ENCODE measurements around the gene FLNA. TPM values are rescaled to one million over a fixed set of nuclear protein-coding genes. Genes with fewer than 3 reads are reported as not detected.

The FLNA gene
- total RNA-seq, 2 donors from 2014 or later, result 230 to 308 TPM

DNA sequence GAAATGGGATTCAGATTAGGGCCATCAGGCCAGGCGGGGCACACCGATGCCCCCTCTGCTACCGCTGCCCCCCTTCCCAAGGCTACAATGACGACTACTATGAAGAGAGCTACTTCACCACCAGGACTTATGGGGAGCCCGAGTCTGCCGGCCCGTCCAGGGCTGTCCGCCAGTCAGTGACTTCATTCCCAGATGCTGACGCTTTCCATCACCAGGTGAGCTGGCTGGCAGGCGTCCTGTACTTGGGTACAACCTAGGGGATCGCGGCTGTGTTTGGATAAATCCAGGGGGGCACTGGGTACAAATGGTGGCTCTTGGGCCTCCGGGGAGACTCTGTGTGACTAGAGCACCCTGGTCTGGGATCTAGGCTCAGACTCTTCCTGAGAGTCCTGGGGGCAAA, 5.7 kb upstream of the FLNA start:
- peaks cover 25% of the 10 kb centered on the region for H3K4me1 ChIP-seq
- TF ChIP-seq POLR2A (IDR thresholded peaks at IDR 0.05), result no peak
- TF ChIP-seq, protein P1, sequence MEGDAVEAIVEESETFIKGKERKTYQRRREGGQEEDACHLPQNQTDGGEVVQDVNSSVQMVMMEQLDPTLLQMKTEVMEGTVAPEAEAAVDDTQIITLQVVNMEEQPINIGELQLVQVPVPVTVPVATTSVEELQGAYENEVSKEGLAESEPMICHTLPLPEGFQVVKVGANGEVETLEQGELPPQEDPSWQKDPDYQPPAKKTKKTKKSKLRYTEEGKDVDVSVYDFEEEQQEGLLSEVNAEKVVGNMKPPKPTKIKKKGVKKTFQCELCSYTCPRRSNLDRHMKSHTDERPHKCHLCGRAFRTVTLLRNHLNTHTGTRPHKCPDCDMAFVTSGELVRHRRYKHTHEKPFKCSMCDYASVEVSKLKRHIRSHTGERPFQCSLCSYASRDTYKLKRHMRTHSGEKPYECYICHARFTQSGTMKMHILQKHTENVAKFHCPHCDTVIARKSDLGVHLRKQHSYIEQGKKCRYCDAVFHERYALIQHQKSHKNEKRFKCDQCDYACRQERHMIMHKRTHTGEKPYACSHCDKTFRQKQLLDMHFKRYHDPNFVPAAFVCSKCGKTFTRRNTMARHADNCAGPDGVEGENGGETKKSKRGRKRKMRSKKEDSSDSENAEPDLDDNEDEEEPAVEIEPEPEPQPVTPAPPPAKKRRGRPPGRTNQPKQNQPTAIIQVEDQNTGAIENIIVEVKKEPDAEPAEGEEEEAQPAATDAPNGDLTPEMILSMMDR (IDR thresholded peaks at IDR 0.05), result no peak
- WGBS, 2 donors, result 15% methylated on average over 12 of the region's 13 CpGs; no CpG with 5 or more reads in 1 of the 2 donors
- no peak overlapping the region for H3K4me3 ChIP-seq
- H3K27ac ChIP-seq, result peak overlapping the region in 3 of 4 donors; percentile 93 to 96 (median 96)
- no peaks in the 10 kb centered on the region for H3K27me3 ChIP-seq
- intact Hi-C loops (cut with DNase I), result loop anchor here (5.0 kb wide), 1 partner anchor 48 kb away; no protein-coding TSS in a partner anchor
- ATAC-seq, result no peak
- peak; percentile 50 to 64 (median 57) for DNase-seq
- no peaks in the 10 kb centered on the region for H3K9me3 ChIP-seq
- H3K36me3 ChIP-seq (replicated peaks in 1 of 2; ENCODE audit: insufficient read depth in 1 of 2, low read depth in 2 of 2), result no peaks in the 10 kb centered on the region

DNA sequence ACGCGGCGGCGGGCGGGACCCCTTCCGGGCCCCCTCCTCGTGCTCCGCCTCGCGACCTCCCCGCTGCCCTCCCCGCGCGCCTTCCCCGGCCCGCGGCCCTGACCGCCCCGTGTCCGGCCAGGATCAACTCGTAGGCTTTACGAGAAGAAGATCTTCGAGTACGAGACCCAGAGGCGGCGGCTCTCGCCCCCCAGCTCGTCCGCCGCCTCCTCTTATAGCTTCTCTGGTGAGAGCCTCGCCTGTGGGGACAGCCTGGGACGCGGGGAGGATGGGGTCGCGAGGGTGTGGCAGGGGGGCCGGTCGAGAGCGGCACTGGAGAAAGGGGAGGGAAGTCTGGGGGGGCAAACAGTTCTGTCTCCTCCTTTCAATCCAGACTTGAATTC, 5.1 kb upstream of the FLNA start:
- WGBS, 2 donors, result 0% methylated on average over 7 of the region's 38 CpGs; no CpG with 5 or more reads in 1 of the 2 donors
- TF ChIP-seq, protein P1 (IDR thresholded peaks at IDR 0.05), result no peak
- no peak for TF ChIP-seq POLR2A (IDR thresholded peaks at IDR 0.05)
- DNase-seq, result no peak
- H3K27ac ChIP-seq, result peak overlapping the region; percentile 89 to 96 (median 94)
- H3K36me3 ChIP-seq (replicated peaks in 1 of 2; ENCODE audit: insufficient read depth in 1 of 2, low read depth in 2 of 2), result no peaks in the 10 kb centered on the region
- no peaks in the 10 kb centered on the region for H3K9me3 ChIP-seq
- H3K27me3 ChIP-seq, result no peaks in the 10 kb centered on the region
- intact Hi-C loops (cut with DNase I), result no loop called here
- peak overlapping the region; percentile 48 to 86 for H3K4me3 ChIP-seq
- H3K4me1 ChIP-seq, result peaks cover 25% of the 10 kb centered on the region
- ATAC-seq, result no peak

GRCh38 chrX:154378799-154379568, 4.5 kb upstream of the FLNA start, which contains the start of gene EMD:
Gene EMD (plus strand): TSS chrX:154379295. CDS start chrX:154379485, 190 bp downstream.
- Histone ChIP-seq H3K9me3 (no peaks in the 10 kb centered on the region), H3K4me1 (peaks cover 22% of the 10 kb centered on the region), H3K27ac (peak within 1 kb of the TSS; percentile 89 to 98 (median 97)), H3K4me3 (peak within 1 kb of the TSS; percentile 48 to 86), H3K36me3 (replicated peaks in 1 of 2; ENCODE audit: insufficient read depth in 1 of 2, low read depth in 2 of 2) (no peaks in the 10 kb centered on the region), H3K27me3 (no peaks in the 10 kb centered on the region)
- peak; percentile 85 for ATAC-seq
- intact Hi-C loops (cut with DNase I), result no loop called here
- TF ChIP-seq POLR2A (IDR thresholded peaks at IDR 0.05), result peak; percentile 61 to 81 (median 78)
- TF ChIP-seq, protein P1 (IDR thresholded peaks at IDR 0.05), result peak in 3 of 7 experiments; percentile 18 to 34 (median 30)
- WGBS, 2 donors, result 0% methylated on average over 39 of the region's 103 CpGs; no CpG with 5 or more reads in 1 of the 2 donors
- DNase-seq, result peak; percentile 97 to 99 (median 98)

DNA sequence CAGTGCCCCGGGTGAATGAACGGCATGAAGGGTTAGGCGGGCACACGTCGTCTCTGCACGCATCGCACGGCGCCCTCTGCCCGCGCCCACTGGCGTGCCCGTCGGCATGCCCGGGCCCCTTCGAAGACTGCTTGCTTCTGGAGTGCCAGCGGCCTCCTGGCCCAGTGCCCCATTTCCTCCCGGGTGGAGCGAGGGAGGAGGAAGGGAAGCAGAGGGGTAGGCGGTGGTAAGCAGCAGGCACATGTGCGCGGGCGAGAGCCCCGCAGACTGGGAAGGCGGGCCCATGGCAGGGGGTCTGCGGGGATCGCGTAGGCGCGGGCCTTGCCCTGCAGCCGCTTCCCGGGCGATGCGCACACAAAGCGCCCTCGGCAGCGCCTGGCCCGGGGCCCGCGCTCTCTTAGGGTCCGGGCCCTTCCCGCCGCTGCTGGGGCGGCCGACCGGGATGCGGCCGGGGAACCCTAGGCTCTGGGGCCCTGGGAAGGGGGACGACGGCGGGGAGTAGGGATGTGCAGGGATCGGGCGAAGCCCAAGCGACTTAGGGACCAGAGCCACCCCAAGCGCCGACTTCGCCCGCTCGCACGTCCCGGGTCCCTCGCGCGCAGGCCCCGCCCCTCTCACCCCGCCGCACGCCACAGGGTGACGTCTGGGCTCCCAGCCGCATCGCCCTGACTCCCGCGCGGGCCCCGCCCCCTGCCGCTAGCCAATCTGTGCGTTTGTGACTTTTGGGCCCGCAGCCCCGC, 3.8 kb upstream of the FLNA start:
- peak; percentile 63 to 73 (median 69) for DNase-seq
- H3K4me1 ChIP-seq, result peaks cover 27% of the 10 kb centered on the region
- TF ChIP-seq, protein P1 (IDR thresholded peaks at IDR 0.05), result no peak
- peak; percentile 73 to 82 (median 78) for TF ChIP-seq POLR2A (IDR thresholded peaks at IDR 0.05)
- 0% methylated on average over 5 of the region's 79 CpGs; no CpG with 5 or more reads in 1 of the 2 donors for WGBS, 2 donors
- no peak overlapping the region for H3K4me3 ChIP-seq
- no peaks in the 10 kb centered on the region for H3K27me3 ChIP-seq
- H3K27ac ChIP-seq, result peak overlapping the region; percentile 86 to 98 (median 96)
- no peaks in the 10 kb centered on the region for H3K9me3 ChIP-seq
- no peaks in the 10 kb centered on the region for H3K36me3 ChIP-seq (replicated peaks in 1 of 2; ENCODE audit: insufficient read depth in 1 of 2, low read depth in 2 of 2)
- intact Hi-C loops (cut with DNase I), result no loop called here
- ATAC-seq, result peak; percentile 7
